ENCODE measurements around the gene PRR7.
"Not testable (repeated sequence)": the region's sequence is repeated elsewhere in the genome, so short reads cannot be mapped to it uniquely, and the experiment has no call there.

PRR7 gene

GRCh38 chr5:177409043-177409801 is 37.4 kb upstream of the PRR7 start, which contains the start of gene F12:
F12 (minus strand) TSS chr5:177409564; CDS start chr5:177409527, 37 bp downstream.
- Histone ChIP-seq H4K8ac (ENCODE audit: low read depth, low read length) (no peak within 1 kb of the TSS), H3K27ac (ENCODE audit: low read depth, low read length) (no peak within 1 kb of the TSS), H3K9ac (ENCODE audit: low read length) (no peak within 1 kb of the TSS), H3K79me1 (ENCODE audit: low read length) (no peaks in the 10 kb centered on the region), H3K4me1 (ENCODE audit: control insufficient read depth, low read depth, low read length) (no peaks in the 10 kb centered on the region), H3K56ac (ENCODE audit: low read length) (no peak within 1 kb of the TSS), H2BK5ac (ENCODE audit: low read length) (no peak within 1 kb of the TSS), H3K4me2 (ENCODE audit: low read length) (no peak within 1 kb of the TSS), H3K18ac (ENCODE audit: low read length) (no peak within 1 kb of the TSS), H3K27me3 (ENCODE audit: insufficient read depth, low read length, poor library complexity) (peaks cover 2% of the 10 kb centered on the region), H3K4me3 (ENCODE audit: low read length) (no peak within 1 kb of the TSS), H3K4ac (ENCODE audit: low read depth, low read length) (no peak within 1 kb of the TSS), H4K5ac (ENCODE audit: low read length) (no peak within 1 kb of the TSS), H2BK15ac (replicated peaks; ENCODE audit: low read depth) (no peak within 1 kb of the TSS), H3K79me2 (ENCODE audit: control insufficient read depth, insufficient read depth, low read length) (no peaks in the 10 kb centered on the region), H2AK5ac (ENCODE audit: low read length) (no peak within 1 kb of the TSS), H2BK120ac (ENCODE audit: low read depth, low read length) (no peak within 1 kb of the TSS), H3K36me3 (ENCODE audit: control insufficient read depth, insufficient read depth, low read length) (no peaks in the 10 kb centered on the region), H3K23ac (ENCODE audit: low read length) (no peak within 1 kb of the TSS)
- DNase-seq = no peak
- WGBS (ENCODE audit: extremely low coverage, insufficient coverage, low lambda C conversion rate) = no CpG with 5 or more reads among the region's 9 CpGs

GRCh38 chr5:177410575-177410974 is 36.0 kb upstream of the PRR7 start:
- Histone ChIP-seq H3K4me2 (ENCODE audit: low read length) (no peak overlapping the region), H2AK5ac (ENCODE audit: low read length) (no peak overlapping the region), H3K27me3 (ENCODE audit: insufficient read depth, low read length, poor library complexity) (no peaks in the 10 kb centered on the region), H3K4ac (ENCODE audit: low read depth, low read length) (no peak overlapping the region), H3K4me1 (ENCODE audit: control insufficient read depth, low read depth, low read length) (no peaks in the 10 kb centered on the region), H3K4me3 (ENCODE audit: low read length) (no peak overlapping the region), H3K79me2 (ENCODE audit: control insufficient read depth, insufficient read depth, low read length) (no peaks in the 10 kb centered on the region), H4K5ac (ENCODE audit: low read length) (no peak overlapping the region), H3K36me3 (ENCODE audit: control insufficient read depth, insufficient read depth, low read length) (no peaks in the 10 kb centered on the region), H3K18ac (ENCODE audit: low read length) (no peak overlapping the region), H3K27ac (ENCODE audit: low read depth, low read length) (no peak overlapping the region), H2BK15ac (replicated peaks; ENCODE audit: low read depth) (no peak overlapping the region), H4K8ac (ENCODE audit: low read depth, low read length) (no peak overlapping the region), H2BK5ac (ENCODE audit: low read length) (no peak overlapping the region), H3K23ac (ENCODE audit: low read length) (no peak overlapping the region), H3K56ac (ENCODE audit: low read length) (no peak overlapping the region), H2BK120ac (ENCODE audit: low read depth, low read length) (no peak overlapping the region), H3K79me1 (ENCODE audit: low read length) (no peaks in the 10 kb centered on the region), H3K9ac (ENCODE audit: low read length) (no peak overlapping the region)
- DNase-seq = no peak
- WGBS (ENCODE audit: extremely low coverage, insufficient coverage, low lambda C conversion rate) = no CpG with 5 or more reads among the region's 3 CpGs

- Histone ChIP-seq H3K27me3 (ENCODE audit: insufficient read depth, low read length, poor library complexity) (no peaks in the 10 kb centered on the region), H2BK5ac (ENCODE audit: low read length) (no peak overlapping the region), H3K23ac (ENCODE audit: low read length) (no peak overlapping the region), H4K5ac (ENCODE audit: low read length) (no peak overlapping the region), H3K4me3 (ENCODE audit: low read length) (no peak overlapping the region), H3K36me3 (ENCODE audit: control insufficient read depth, insufficient read depth, low read length) (no peaks in the 10 kb centered on the region), H3K79me2 (ENCODE audit: control insufficient read depth, insufficient read depth, low read length) (no peaks in the 10 kb centered on the region), H3K4me2 (ENCODE audit: low read length) (no peak overlapping the region), H2AK5ac (ENCODE audit: low read length) (no peak overlapping the region), H3K9ac (ENCODE audit: low read length) (no peak overlapping the region), H2BK15ac (replicated peaks; ENCODE audit: low read depth) (no peak overlapping the region), H3K27ac (ENCODE audit: low read depth, low read length) (no peak overlapping the region), H3K4ac (ENCODE audit: low read depth, low read length) (no peak overlapping the region), H3K56ac (ENCODE audit: low read length) (no peak overlapping the region), H2BK120ac (ENCODE audit: low read depth, low read length) (no peak overlapping the region), H3K79me1 (ENCODE audit: low read length) (no peaks in the 10 kb centered on the region), H3K4me1 (ENCODE audit: control insufficient read depth, low read depth, low read length) (no peaks in the 10 kb centered on the region), H3K18ac (ENCODE audit: low read length) (no peak overlapping the region), H4K8ac (ENCODE audit: low read depth, low read length) (no peak overlapping the region)
- WGBS (ENCODE audit: extremely low coverage, insufficient coverage, low lambda C conversion rate) = no CpG with 5 or more reads among the region's 8 CpGs
- DNase-seq = no peak
Measured at GRCh38 chr5:177412603-177413233, 33.9 kb upstream of the PRR7 start.

- no peak overlapping the region for H2BK5ac ChIP-seq (ENCODE audit: low read length)
- H3K23ac ChIP-seq (ENCODE audit: low read length) = no peak overlapping the region
- WGBS (ENCODE audit: extremely low coverage, insufficient coverage, low lambda C conversion rate) = no CpG with 5 or more reads among the region's 3 CpGs
- H3K4me1 ChIP-seq (ENCODE audit: control insufficient read depth, low read depth, low read length) = no peaks in the 10 kb centered on the region
- H4K8ac ChIP-seq (ENCODE audit: low read depth, low read length) = no peak overlapping the region
- no peaks in the 10 kb centered on the region for H3K27me3 ChIP-seq (ENCODE audit: insufficient read depth, low read length, poor library complexity)
- DNase-seq = no peak
- H3K18ac ChIP-seq (ENCODE audit: low read length) = no peak overlapping the region
- H3K56ac ChIP-seq (ENCODE audit: low read length) = no peak overlapping the region
- no peaks in the 10 kb centered on the region for H3K79me1 ChIP-seq (ENCODE audit: low read length)
- no peak overlapping the region for H3K9ac ChIP-seq (ENCODE audit: low read length)
- no peak overlapping the region for H3K4me2 ChIP-seq (ENCODE audit: low read length)
- H3K27ac ChIP-seq (ENCODE audit: low read depth, low read length) = no peak overlapping the region
- H2AK5ac ChIP-seq (ENCODE audit: low read length) = no peak overlapping the region
- no peak overlapping the region for H4K5ac ChIP-seq (ENCODE audit: low read length)
- H3K36me3 ChIP-seq (ENCODE audit: control insufficient read depth, insufficient read depth, low read length) = no peaks in the 10 kb centered on the region
- H2BK120ac ChIP-seq (ENCODE audit: low read depth, low read length) = no peak overlapping the region
- no peak overlapping the region for H2BK15ac ChIP-seq (replicated peaks; ENCODE audit: low read depth)
- no peak overlapping the region for H3K4me3 ChIP-seq (ENCODE audit: low read length)
- H3K4ac ChIP-seq (ENCODE audit: low read depth, low read length) = no peak overlapping the region
- H3K79me2 ChIP-seq (ENCODE audit: control insufficient read depth, insufficient read depth, low read length) = no peaks in the 10 kb centered on the region
Measured at GRCh38 chr5:177414481-177414880, 32.1 kb upstream of the PRR7 start.

GRCh38 chr5:177417081-177417480 is 29.5 kb upstream of the PRR7 start:
- H3K36me3 ChIP-seq (ENCODE audit: control insufficient read depth, insufficient read depth, low read length); H3K79me1 ChIP-seq (ENCODE audit: low read length); DNase-seq; H4K5ac ChIP-seq (ENCODE audit: low read length); H2AK5ac ChIP-seq (ENCODE audit: low read length); H3K27ac ChIP-seq (ENCODE audit: low read depth, low read length); H2BK120ac ChIP-seq (ENCODE audit: low read depth, low read length); H2BK15ac ChIP-seq (replicated peaks; ENCODE audit: low read depth); H3K18ac ChIP-seq (ENCODE audit: low read length); H4K8ac ChIP-seq (ENCODE audit: low read depth, low read length); H3K23ac ChIP-seq (ENCODE audit: low read length); H3K9ac ChIP-seq (ENCODE audit: low read length); H3K79me2 ChIP-seq (ENCODE audit: control insufficient read depth, insufficient read depth, low read length); H3K27me3 ChIP-seq (ENCODE audit: insufficient read depth, low read length, poor library complexity); H3K4me1 ChIP-seq (ENCODE audit: control insufficient read depth, low read depth, low read length); H3K4me3 ChIP-seq (ENCODE audit: low read length); H3K56ac ChIP-seq (ENCODE audit: low read length); H3K4ac ChIP-seq (ENCODE audit: low read depth, low read length); H3K4me2 ChIP-seq (ENCODE audit: low read length); H2BK5ac ChIP-seq (ENCODE audit: low read length): not testable (repeated sequence)
- no CpG with 5 or more reads among the region's 6 CpGs for WGBS (ENCODE audit: extremely low coverage, insufficient coverage, low lambda C conversion rate)
